ENCODE data around the gene GMDS.

Gene GMDS

DNA sequence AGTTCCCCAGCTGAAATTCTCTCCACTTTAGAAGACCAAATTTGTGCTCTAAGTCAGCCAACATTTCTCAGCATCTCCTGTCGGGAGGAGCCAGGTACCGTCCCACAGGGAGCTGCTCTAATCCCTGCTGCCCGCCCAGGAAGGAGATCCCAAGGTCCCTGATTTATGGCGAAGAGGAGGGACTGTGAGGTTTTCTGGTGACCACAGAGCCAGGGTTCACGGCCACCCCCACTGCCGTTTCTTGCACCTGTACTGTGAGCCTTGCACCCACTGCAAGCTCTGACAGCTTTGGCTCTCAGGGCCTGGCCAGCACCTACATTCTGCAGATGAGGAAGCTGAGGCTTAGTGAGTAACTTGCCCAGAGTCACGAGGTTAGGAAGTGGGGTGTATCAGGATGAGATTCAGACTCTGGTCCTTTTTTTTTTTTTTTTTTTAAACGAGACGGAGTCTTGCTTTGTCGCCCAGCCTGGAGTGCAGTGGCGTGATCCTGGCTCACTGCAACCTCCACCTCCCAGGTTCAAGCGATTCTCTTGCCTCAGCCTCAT, 600.8 kb downstream of the GMDS start:
- no peak for DNase-seq (ENCODE audit: low read depth)

DNA sequence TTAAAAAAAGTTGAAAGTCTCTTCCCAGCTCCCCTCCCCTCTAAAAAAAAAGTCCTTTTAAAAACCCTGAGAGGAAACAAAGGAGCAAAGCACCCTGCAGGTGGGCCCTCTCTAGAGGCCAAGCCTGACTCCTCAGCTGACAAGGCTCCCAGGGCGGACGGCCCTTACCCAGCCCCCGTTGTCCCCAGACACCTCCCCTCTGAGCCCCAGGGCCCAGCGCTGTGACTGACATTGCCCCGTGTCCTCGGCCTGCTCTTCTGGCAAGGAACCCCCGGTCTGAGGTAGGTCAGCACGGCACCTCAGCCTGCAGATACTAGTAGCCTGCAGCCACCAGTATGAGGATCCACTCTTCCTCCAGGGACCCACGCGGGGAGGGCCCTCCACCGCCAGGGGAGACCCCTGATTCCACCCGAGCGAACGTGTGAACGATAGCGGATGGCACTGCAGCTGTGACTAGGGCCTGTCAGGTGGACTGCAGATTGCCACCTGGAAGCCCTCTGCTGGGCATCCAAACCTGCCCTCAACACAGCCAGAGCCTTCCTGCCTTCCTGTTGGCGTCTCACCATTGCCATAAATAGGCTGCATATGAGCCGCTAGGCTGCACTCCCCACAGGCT, 601.5 kb downstream of the GMDS start:
- no peak for DNase-seq (ENCODE audit: low read depth)

DNA sequence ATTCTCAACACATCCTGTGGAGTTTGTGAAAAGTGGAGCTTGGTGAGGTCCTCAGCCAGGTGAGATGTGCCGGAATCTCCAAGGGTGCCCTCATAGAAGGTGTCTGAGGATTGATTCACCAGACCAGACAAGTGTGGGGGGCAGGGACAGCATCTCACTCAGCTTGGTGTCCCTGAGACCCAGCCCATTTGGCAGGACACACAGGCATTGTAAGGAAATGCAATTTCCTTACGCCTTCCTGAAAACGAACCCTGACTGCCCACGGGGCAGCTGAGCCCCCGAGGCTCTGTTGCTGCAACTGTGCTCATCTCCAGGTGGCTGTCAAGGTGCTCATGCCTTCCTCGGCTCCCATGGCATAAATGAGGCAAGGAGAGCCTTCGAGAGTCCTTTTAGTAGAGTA, 602.3 kb downstream of the GMDS start:
- no peak for DNase-seq (ENCODE audit: low read depth)

DNA sequence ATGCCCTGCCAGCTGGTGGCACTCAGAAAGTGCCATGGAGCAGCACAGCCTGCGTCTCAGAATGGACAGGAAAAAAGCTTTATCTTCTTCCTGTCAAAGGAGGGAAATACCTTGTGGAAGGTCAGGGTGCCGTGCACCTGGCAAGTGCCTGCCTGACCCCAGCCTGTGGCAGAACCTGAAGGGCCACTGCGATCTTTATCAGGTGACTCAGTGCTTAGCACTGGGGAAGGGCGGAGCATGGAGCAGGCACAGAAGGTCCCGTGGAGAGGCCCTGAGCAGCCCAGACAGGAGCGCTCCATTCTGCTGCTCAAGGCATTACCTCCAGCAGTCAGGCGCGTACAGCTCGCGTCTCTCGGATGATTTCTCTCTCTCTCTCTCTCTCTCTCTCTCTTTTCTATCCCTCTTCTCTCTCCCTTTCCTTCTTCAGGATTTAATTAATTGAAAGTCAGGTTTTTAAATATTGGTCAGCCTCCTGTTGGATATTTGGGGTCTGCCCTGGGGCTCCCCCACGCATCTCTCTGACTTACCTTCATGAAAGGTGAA, 604.0 kb downstream of the GMDS start:
- DNase-seq (ENCODE audit: low read depth): no peak

DNA sequence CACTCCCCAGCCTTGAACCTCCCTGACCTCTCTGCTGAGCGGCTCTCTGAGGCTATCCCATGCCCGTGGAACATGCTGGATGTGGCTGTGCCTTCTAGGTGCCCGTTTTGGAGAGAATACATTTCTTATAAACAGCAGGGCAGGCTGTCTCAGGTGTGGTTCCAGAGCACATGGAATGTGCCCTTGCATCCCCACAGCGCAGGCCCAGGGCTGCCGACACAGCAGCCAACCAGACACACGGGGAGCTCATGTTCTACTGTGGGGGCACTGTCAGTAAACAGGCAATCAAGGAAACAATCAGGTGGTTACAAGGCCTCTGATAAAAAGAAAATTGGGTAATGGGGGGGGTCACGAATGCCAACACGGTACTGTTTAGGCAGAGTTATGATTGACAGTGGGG, 604.9 kb downstream of the GMDS start:
- DNase-seq (ENCODE audit: low read depth): no peak

- DNase-seq (ENCODE audit: low read depth): no peak
These were observed 606.0 kb downstream of the GMDS start for GRCh38 chr6:1639430-1639829.

GRCh38 chr6:1636971-1637871, 608.2 kb downstream of the GMDS start:
- DNase-seq (ENCODE audit: low read depth): no peak

DNA sequence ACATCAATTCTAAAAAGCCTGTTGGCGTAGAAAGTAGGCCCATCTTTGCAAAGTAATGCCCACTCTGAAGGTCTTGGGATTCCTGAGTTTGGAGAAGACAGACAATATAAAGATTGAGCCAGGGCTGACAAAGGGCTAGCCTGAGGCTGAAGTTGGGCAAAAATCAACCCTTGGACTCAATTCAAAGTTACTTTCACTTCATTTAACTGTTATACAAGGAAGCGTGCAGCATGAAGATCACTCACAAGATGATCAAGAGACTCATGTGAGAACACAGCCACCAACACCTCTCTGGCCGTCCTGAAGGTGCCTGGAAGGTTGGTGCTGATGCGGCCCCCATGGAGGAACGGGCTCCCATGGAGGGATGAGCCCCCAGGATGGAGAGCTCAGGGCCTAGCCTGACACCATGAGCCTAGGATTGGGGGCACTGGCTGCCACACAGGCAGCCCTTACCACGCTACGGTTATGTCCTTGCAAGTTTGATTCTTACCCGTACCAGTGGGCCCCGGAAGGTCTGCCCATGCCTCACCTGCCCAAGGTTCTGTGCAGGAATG, 609.1 kb downstream of the GMDS start:
- no peak for DNase-seq (ENCODE audit: low read depth)

GRCh38 chr6:1635305-1636010, 609.9 kb downstream of the GMDS start:
- DNase-seq (ENCODE audit: low read depth): no peak

- DNase-seq (ENCODE audit: low read depth): no peak
These were observed 611.3 kb downstream of the GMDS start for GRCh38 chr6:1634081-1634480.

DNA sequence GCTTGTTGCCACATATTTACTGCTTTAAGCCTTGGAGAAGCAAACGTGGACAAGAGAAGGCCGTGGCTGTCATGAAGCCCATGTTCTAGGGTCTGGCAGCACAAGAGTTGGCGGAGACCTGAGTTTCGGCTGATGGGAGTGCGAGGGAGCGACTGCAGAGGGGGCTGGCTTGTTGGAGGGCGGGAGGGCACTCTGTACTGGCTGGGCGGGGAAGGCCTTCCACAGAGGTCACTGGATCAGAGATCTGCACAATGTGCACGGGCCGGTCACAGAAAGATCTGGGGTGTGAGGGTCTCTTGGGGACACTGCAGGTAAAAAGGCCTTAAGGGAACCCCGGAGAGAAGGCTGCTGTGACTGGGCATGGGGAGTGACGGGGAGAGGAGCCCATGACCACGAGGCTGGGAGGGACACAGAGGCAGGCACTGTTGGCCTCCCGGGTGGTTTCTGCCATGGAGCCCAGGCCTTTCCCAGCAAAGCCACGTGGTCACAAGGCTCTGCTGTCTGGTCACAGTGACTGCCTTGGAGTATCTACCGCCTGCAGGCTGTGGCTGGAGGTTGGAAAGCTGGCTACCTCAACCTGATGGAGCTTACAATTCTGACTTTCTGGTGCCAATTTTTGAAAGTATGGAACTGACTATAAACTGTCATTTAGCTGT, 611.9 kb downstream of the GMDS start:
- DNase-seq (ENCODE audit: low read depth): no peak

DNA sequence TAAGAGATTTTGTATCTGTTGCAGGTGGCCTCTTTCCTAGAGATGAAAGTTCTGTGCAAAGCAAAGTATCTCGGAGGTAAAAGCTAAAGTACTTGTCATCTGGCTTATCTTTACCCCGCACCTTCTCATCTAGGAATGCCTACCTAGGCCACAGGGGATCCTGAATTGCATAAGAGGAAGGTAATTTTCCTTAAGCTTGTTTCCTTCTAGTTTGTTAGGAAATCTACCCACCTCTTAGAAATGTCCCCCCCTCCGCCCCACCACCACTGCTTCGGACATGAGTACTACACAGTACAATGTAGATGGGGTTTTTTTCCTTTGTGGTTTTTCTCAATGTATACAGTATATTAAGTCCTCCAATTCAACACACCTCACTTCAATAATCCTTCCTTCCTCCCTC, 614.2 kb downstream of the GMDS start:
- no peak for DNase-seq (ENCODE audit: low read depth)

DNA sequence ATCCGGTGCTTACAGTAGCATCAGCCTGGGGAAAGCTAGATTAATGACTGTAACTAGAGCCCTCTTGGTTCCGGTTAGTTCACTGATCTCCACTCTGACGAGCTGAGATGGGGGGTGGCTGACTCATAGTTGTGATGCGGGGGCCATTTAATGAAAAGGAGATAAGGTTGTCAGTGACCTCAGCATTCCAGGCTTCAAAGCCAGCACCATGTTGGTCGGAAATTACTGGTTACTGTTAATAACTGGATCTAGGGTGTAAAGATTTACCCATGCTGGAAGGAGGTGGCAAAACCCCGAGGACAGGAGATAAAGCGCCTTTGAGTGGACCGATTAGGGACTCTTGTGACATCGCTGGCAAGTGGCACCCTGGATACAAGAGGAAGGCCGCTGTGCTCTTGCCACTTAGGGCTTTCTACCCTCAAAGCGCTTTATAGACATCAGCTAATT, 614.6 kb downstream of the GMDS start:
- no peak for DNase-seq (ENCODE audit: low read depth)

DNA sequence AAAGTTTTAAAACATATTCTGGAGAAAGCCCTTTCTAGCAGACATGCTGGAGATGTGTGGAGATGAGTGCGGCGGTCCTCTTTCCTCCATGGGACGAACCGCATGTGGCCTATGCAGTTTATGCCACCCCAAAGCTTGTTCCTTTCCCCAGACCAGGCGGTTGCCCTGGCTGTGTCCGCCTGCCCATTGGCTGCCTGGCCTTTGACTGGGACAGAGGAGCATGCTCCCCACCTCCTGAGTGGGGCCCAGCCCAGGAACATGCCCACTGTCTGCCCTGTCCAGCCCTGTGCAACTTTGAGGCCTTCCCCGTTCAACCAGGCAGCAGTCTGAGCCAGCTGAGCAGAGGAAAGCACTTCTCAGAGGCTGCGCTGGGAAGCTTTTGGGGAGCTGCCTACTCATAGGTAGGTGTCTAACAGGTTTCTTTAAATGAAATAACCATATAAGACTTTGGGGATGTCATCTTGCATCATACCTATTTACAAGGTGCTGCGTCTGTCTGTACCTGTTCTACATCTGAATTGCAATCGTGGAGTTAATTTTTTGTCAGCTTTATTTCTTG, 615.1 kb downstream of the GMDS start:
- no peak for DNase-seq (ENCODE audit: low read depth)

GRCh38 chr6:1629316-1629715, 616.1 kb downstream of the GMDS start:
- no peak for DNase-seq (ENCODE audit: low read depth)

GRCh38 chr6:1627827-1628560, 617.4 kb downstream of the GMDS start:
- no peak for DNase-seq (ENCODE audit: low read depth)

DNA sequence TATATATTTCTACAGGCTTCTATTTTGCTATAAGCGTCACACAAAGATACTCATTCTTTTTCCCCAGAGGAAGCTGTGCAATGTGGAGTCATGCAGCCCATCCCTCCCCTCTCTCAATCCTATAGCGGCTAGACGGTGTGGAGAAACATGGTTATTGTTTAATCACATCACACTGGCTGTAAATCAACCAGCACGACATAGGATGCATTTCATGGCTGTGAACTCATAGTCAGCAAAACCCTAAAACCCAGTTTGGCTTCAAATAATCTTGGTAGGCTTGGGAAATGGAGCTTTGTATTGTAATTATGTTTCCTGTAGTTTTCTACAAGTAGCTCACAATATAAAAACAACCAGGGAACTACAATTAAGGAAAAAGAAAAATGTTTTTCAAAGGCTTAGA, 618.9 kb downstream of the GMDS start:
- no peak for DNase-seq (ENCODE audit: low read depth)

- no peak for DNase-seq (ENCODE audit: low read depth)
These were observed 619.5 kb downstream of the GMDS start for GRCh38 chr6:1625794-1626435.

DNA sequence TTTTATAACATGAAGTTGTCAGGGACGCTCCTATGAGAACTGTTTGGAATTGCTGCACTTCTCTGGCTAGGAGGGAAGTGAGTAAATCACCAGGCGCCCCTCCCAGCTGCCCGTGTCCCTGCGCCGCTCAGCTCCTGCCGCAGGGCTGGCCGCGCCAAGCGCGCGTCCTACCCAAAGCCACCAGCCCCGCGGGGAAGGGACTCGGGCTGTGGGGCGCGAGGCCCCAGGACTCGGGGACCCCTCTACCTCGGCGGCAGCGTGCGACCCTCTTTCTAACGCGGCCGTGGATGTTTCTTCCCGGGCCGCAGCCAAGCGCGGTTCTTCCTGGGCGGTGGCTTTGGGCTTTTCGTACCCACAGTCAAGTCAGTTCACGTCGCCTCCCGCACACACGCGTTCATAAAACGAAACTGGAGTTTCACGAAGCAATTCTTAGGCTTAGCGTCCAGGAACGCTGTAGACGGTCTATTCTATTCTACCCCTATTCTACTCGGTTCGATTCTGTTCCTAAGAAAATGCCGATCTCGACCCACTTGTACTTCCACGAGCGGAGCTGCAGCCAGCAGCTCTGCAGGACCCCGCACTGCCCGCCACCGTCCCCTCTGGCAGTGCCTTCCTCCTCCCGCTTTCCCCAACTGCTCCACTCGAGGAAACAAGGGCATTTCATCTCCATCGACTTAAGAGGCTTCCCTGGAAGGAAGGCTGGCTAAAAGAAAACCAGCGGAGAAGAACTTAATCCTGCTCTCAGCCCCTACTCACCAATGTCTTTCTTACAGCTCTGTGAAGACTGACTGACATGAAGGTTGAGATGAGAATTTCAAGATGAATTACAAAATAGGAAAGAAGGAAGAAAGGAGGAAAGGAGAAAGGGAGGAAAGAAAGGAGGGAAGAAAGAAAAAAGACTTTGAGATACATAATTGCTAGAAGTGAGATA, 620.3 kb downstream of the GMDS start:
- no peak for DNase-seq (ENCODE audit: low read depth)

All from stimulated activated CD8-positive, alpha-beta memory T cell treated with anti-CD3 and anti-CD28 coated beads, Interleukin-7, amount 100 ng/mL, for 24 hours (primary cell).